Left cardiac atrium (tissue), 4 donors: ENCODE measurements around the gene C19orf81. TPM values are rescaled to one million over a fixed set of nuclear protein-coding genes. Genes with fewer than 3 reads are reported as not detected.

Experiments used
- ATAC-seq, 2 donors: fragments of 200-7000 bp; cut with Tn5 transposase; one replicate each; pipeline ENCODE4 v1.9.1; 2020; ENCODE audit warnings: mild to moderate bottlenecking in 2 of 2, moderate library complexity in 2 of 2
- DNase-seq: peaks from one replicate; pipeline ENCODE4 v3.0.0-alpha.2; 2020
- intact Hi-C, 2 donors: fragments of 100-400 bp; cut with DNase I; formaldehyde crosslinking; loops; one replicate each; pipeline versions ENCODE4 v1.14.1 to v1.15.1; 2022 to 2023
- total RNA-seq, 2 donors: library from RNA; stranded (reverse); fragmentation: NEBNext Ultra II Directional; extraction: Animal tissue kit (Norgen Biotek cat#: 25700); gene quantifications; one replicate each; pipeline ENCODE4 v1.2.1, GENCODE V29; 2021
- donor health status: DM: no; HTN: yes; CAD: no.
- donor health status: DM: no; HTN: yes; CAD: no; lungs with severe emphysema.
- donor health status: DM: yes; HTN: yes; CAD: no.
- donor health status: Dilated cardiomyopathy.

C19orf81 gene
- total RNA-seq, 2 donors from 2014 or later = 1.3 to 2.0 TPM

DNA sequence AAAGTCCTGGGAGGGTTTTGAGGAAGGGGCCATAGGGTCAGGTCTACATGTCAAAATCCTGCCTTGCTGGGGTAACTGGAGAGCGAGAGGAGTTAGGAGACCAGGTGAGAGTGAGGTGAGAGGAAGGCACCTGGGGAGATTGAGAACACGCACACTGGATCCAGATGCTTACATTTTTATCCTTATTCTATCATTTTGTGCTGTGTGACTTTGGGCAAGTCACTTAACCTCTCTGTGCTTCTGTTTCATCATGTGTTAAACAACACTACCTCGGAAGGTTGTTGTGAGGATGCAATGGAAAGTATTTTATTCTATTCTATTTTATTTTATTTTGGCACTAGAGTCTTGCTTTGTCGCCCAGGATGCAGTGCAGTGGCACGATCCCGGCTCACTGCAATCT, 3.5 kb downstream of the C19orf81 start:
- ATAC-seq = no peak
- intact Hi-C loops = no loop called here
- no peak for DNase-seq

- no peak for DNase-seq
- intact Hi-C loops = no loop called here
- no peak for ATAC-seq
Observed at GRCh38 chr19:50654882-50655281, 5.6 kb downstream of the C19orf81 start.

DNA sequence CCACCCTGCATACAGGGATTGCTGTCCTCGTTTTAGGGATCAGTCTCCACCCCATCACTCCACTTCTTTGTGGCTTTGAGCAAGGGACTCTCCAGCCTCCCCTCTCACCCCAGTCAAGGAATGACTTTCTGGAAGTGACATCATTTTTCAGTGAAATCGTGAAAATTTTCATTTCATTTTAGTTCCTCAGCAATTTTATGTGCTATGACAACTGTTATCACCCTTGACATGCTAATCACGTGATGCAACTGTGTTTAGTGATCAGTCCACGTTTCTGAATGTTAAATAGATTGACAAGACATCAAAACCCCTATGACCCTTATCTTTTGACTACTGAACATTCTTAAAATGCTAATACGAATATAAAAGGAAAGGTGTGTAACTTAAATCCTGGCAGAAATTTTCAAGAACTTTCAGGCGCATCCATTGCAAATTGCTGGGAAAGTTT, 8.0 kb downstream of the C19orf81 start:
- ATAC-seq = no peak
- intact Hi-C loops = no loop called here
- DNase-seq = no peak

GRCh38 chr19:50657712-50658440, 8.6 kb downstream of the C19orf81 start:
- DNase-seq (peak; percentile 95), ATAC-seq (peak; percentile 94 to 96)
- intact Hi-C loops = no loop called here

GRCh38 chr19:50658441-50659317, 9.4 kb downstream of the C19orf81 start:
- peak; percentile 79 for DNase-seq
- intact Hi-C loops = no loop called here
- ATAC-seq = peak; percentile 76 to 86

- no peak for ATAC-seq
- DNase-seq = no peak
- intact Hi-C loops = no loop called here
Observed at GRCh38 chr19:50659318-50660087, 10.3 kb downstream of the C19orf81 start.

DNA sequence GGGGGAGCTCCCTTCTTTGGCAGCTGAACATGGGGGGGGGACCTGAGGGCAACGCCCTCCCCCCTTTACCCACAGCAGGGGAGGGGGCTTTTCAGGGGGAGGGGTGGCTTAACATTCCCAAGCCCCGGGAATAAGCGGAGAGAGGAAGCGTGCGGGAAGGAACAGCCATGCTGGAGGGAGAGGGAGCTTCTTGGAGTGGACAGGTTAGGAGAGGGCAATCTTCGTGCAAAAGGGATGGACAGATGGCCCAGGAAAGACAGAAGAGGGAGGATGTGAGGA, 10.8 kb downstream of the C19orf81 start:
- ATAC-seq (no peak), DNase-seq (no peak)
- intact Hi-C loops = no loop called here

- DNase-seq = no peak
- ATAC-seq = no peak
- intact Hi-C loops = no loop called here
Observed at GRCh38 chr19:50661023-50661422, 11.8 kb downstream of the C19orf81 start.

DNA sequence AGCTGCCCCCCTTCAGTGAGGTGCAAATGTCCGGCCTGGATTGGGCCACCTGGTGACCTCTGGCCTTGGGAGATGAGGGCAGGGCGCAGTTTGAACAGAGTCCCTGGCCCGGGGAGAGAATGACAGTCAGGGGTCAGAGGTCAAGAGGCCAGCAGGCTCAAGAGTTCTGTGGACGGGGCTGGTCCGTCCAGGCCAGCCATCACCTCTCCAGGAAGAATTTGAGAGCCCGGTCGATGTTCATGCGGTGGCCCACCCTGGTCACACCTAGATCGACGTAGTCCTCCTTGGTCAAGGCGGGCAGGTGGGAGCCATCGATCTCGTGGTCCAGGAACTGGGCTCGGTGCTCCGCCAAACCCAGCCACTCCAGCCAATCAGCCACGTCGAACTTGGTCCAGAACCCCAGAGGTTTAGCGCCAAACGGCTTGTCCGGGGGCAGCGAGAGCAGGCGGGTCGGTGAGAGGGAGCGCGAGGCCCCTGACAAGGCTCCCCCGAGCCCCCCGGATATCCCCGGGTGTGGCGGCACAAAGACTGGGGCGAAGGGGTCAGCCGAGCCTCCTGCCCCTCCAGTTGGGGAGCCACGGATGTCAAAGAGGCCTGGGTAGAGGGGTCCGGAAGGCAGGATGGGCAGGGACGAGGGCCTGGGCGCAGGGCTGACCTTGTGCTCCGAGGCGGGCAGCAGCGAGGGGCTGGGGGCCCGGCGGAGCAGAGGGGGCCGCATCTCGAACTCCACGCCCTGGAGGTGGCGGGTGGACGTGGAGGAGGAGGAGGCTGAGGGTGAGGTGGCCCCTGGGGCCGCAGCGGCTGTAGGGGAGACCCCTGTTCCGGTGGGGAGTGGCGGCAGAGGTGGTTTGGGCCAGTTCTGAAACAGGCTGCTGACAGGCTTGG, 12.8 kb downstream of the C19orf81 start:
- DNase-seq (no peak), ATAC-seq (no peak)
- intact Hi-C loops = no loop called here

DNA sequence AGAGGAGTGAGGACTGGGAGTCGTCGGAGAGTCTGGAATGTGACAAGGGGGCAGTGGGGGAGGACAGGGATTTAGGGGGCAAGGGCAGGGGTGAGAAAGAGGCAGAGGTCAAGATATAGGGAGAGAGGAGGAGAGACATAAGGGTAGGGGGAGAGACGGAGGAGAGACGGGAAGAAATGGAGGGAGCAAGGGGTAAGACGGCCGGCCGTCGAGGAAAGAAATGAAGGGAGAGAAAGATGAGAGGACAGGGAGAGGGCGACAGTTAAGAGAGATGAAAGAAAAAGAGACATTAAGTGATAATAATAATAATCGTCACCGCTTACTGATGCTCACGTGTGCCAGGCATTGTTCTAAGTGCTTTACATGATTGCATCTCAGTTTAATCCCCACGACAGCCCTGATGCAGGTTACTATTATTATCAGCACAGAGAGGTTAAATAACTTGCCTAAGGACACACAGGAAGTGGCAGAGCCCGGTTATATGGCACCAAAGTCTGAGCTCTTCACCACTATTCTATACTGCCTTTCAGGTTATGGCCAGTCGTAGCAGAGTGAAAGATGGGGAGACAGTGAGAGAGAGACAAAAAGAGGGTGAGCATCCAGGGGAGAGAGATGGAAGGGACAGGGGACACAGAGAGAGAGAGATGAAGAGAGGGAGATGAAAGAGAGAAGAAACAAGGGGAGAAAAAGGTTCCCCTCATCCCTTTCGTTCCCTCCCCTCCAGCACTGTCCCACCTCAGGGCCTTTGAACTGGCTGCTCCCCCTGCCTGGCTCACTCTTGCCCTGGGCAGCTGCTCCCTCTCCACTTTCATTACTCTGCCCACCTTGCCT, 13.6 kb downstream of the C19orf81 start:
- DNase-seq = no peak
- no peak for ATAC-seq
- intact Hi-C loops = no loop called here

GRCh38 chr19:50663482-50663790, 14.2 kb downstream of the C19orf81 start:
- ATAC-seq (no peak), DNase-seq (no peak)
- intact Hi-C loops = no loop called here

- DNase-seq (no peak), ATAC-seq (no peak)
- intact Hi-C loops = no loop called here
Observed at GRCh38 chr19:50664204-50664603, 15.0 kb downstream of the C19orf81 start.

GRCh38 chr19:50666346-50667176, 17.3 kb downstream of the C19orf81 start:
- ATAC-seq = no peak
- intact Hi-C loops = no loop called here

DNA sequence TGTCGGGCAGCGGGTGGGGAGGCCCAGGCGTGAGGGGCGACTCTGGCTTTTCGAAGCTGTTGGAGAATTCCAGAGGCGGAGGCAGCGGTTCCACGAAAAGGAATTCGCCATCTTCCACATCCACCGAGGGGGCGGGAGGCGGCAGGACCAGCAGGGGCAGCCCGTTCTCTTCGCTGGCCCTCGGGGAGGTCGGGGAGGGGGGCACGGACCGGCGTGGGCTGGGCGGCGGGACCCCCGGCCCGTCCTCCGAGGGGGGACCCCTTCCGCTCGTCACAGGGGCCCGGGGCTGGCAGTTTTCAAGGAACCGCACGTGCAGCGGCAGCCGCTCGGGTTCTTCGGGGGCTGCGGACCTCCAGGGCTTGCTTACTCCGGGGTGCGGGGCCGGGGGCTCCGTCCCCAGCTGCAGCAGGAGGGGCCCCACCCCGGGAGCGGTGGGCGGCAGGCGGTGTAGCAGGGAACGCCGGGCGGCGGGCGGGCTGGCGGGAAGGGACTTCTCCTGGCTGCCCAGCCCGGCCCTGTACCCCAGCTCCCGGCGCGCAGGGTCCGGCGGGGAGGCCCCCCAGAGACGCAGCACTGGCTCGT, 18.0 kb downstream of the C19orf81 start:
- DNase-seq (no peak), ATAC-seq (no peak)
- intact Hi-C loops = no loop called here

More at GRCh38 chr19:50666346-50667176, 17.3 kb downstream of the C19orf81 start:
- no peak for DNase-seq

DNA sequence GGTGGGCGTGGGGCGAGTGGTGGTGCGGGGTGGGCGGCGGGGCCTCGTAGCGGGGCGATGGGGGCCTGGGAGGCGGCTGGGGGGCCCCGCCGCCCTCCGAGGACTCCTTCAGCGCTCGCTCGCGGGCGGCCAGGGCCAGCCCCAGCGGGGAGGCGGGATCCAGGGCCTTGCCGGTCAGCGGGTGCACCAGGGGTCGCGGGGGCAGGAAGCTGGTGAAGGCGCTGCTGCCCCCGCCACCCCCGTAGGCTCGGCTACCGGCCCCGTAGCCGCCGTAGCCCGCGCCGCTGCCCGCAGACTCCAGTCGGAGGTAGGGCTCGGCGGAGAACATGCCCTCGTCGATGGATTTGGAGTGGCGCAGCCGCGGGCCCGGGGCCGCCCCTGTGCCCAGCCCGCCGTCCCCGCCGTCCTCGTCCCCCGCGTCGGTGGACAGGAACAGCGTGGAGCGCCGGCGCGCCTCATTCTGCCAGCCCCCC, 18.6 kb downstream of the C19orf81 start:
- DNase-seq (no peak), ATAC-seq (no peak)
- intact Hi-C loops = no loop called here

DNA sequence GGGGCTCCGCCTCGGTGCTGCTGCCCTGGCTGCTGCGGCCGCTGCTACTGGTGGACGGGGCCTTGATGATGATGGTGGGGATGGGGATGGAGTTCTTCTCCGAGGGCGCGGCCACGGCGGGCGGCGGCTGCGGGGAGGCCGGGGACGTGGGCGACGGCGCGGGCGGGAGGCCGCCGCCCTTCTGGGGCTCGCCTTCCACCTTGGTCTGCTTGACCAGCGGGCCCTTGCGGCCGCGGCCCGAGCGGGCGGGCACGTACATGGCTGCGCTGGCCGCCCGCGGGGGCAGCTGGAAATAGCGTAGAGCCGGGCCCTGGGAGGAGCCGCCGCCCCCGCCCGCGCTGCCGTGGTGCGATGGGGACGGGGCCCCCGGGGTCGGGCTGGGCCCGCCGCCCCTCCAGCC, 19.2 kb downstream of the C19orf81 start:
- DNase-seq (no peak), ATAC-seq (no peak)
- intact Hi-C loops = no loop called here

DNA sequence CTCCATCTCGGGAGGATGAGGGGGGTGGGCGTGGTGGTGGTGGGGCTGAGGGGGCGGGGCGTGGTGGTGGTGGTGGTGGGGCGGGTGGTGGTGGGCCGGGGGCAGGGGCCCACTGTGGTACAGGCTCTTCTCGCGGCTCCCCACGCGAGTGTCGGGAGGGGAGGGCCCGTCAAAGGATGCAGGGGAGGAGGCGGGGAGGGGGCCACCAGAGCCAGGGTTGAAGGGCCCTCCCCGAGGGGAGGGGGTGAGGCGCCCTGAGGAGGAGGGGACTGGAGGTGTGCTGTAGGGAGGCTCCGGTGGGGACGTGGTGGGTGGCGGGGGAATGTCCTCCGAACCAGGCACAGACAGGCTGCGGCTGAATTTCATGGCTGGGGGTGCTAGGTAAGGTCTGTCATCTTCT, 19.6 kb downstream of the C19orf81 start:
- intact Hi-C loops = no loop called here
- no peak for ATAC-seq
- DNase-seq = no peak
